HepG2 (cell line): ENCODE measurements around the gene ZNF783. TPM values are rescaled to one million over a fixed set of nuclear protein-coding genes. Genes with fewer than 3 reads are reported as not detected.

Experiments
- ATAC-seq: fragments of 200-7000 bp; cut with Tn5 transposase; 3 replicates; pipeline ENCODE4 v1.9.1; 2020; ENCODE audit warnings: mild to moderate bottlenecking, moderate library complexity
- BruUV-seq: library from RNA; stranded (reverse); fragments of 400-500 nt; replicated peaks from 2 replicates; lab custom pipeline; 2021; lab: Mats Ljungman, UMichigan
- CTCF ChIA-PET: fragments of 300-600 bp; formaldehyde crosslinking; extraction: SDS; loops from one replicate; lab custom pipeline; 2021; ENCODE audit warnings: low total read pairs, inconsistent platforms, low intra/inter-chr PET ratio; lab: Yijun Ruan, JAX
- POLR2A ChIA-PET: fragments of 350-600 bp; sonication (Branson Sonifier 250); formaldehyde crosslinking; loops from one replicate; lab custom pipeline; 2020; ENCODE audit warnings: antibody characterized with exemption, inconsistent platforms; lab: Yijun Ruan, JAX
- DNase-seq: peaks from one replicate; pipeline ENCODE4 v3.0.0-alpha.2; 2015; ENCODE audit warnings: low spot score
- FAIRE-seq: peaks from 3 replicates; lab custom pipeline; 2011; peaks lifted over from hg19 to GRCh38; lab: Jason Lieb, UNC
- H2AFZ ChIP-seq: one replicate; pipeline ENCODE4 v1.6.1; 2011; ENCODE audit warnings: low read length, inconsistent platforms
- H3K27ac ChIP-seq: fragments of 300-600 bp; 3 replicates; pipeline ENCODE4 v1.8.0; 2011; ENCODE audit warnings: mixed run types, mild to moderate bottlenecking, mixed read lengths, low read length, inconsistent platforms; ENCODE audit not compliant: insufficient read depth; ENCODE audit errors: extremely low read length
- H3K27me3 ChIP-seq, 2 experiments: fragments of 200-600 bp in 1 of 2; 2 replicates in 1 of 2; 3 replicates in 1 of 2; pipeline versions ENCODE4 v1.6.0 to v1.8.0; 2011; ENCODE audit warnings: low read length in 2 of 2, mild to moderate bottlenecking in 2 of 2, moderate library complexity in 2 of 2, inconsistent platforms in 1 of 2; ENCODE audit not compliant: insufficient read depth in 2 of 2, control insufficient read depth in 1 of 2
- H3K36me3 ChIP-seq, 2 experiments: fragments of 200-600 bp in 1 of 2; replicated peaks in 1 of 2; 2 replicates in 1 of 2; 3 replicates in 1 of 2; pipeline versions ENCODE4 v1.5.1 to v1.8.0; 2011; ENCODE audit warnings: low read length in 2 of 2, inconsistent platforms in 1 of 2; ENCODE audit not compliant: insufficient read depth in 2 of 2, control insufficient read depth in 1 of 2
- H3K4me1 ChIP-seq: 2 replicates; pipeline ENCODE4 v1.5.1; 2012; ENCODE audit warnings: low read length, inconsistent platforms; ENCODE audit not compliant: insufficient read depth
- H3K4me2 ChIP-seq: 2 replicates; pipeline ENCODE4 v1.6.0; 2011; ENCODE audit warnings: low read depth, low read length, inconsistent platforms
- H3K4me3 ChIP-seq, 3 experiments: fragments of 200-600 bp in 1 of 3; sonication (generic), shearing (Covaris generic) in 1 of 3; replicated peaks in 1 of 3; 2 replicates each; pipeline ENCODE4 v1.5.1; 2011 to 2016; ENCODE audit warnings: low read length in 3 of 3, inconsistent platforms in 2 of 3, low read depth in 2 of 3, mild to moderate bottlenecking in 2 of 3, control low read depth in 1 of 3, mixed read lengths in 1 of 3; ENCODE audit not compliant: insufficient read depth in 1 of 3
- H3K79me2 ChIP-seq: one replicate; pipeline ENCODE4 v1.6.1; 2011; ENCODE audit warnings: low read length, inconsistent platforms; ENCODE audit not compliant: insufficient read depth
- H3K9ac ChIP-seq: 2 replicates; pipeline ENCODE4 v1.6.0; 2011; ENCODE audit warnings: mild to moderate bottlenecking, low read depth, low read length, inconsistent platforms; ENCODE audit not compliant: insufficient read depth
- H3K9me3 ChIP-seq: 2 replicates; pipeline ENCODE4 v1.5.1; 2012; ENCODE audit warnings: mild to moderate bottlenecking, low read length
- H4K20me1 ChIP-seq: 2 replicates; pipeline ENCODE4 v1.6.0; 2011; ENCODE audit warnings: inconsistent platforms, mild to moderate bottlenecking, low read length, moderate library complexity; ENCODE audit not compliant: insufficient read depth
- FOXK1 ChIP-seq: sonication (generic); formaldehyde crosslinking; IDR thresholded peaks from 2 replicates; pipeline ENCODE4 v1.4.0; 2020; ENCODE audit warnings: low read depth, missing genetic modification reagents, borderline replicate concordance
- NFE2 ChIP-seq: sonication (generic); formaldehyde crosslinking; IDR thresholded peaks from 2 replicates; pipeline ENCODE4 v1.4.0; 2020; ENCODE audit warnings: missing genetic modification reagents
- NONO ChIP-seq, 2 experiments: fragments of 450-650 bp in 1 of 2; sonication (generic) in 1 of 2; formaldehyde crosslinking in 1 of 2; IDR thresholded peaks in 1 of 2; conservative IDR thresholded peaks in 1 of 2; 2 replicates each; pipeline versions ENCODE4 v1.6.1 to v1.8.0; 2017 to 2022; ENCODE audit warnings: mild to moderate bottlenecking in 1 of 2, missing genetic modification reagents in 1 of 2, moderate library complexity in 1 of 2
- SOX5 ChIP-seq: IDR thresholded peaks from 2 replicates; pipeline ENCODE4 v1.6.1; 2016; ENCODE audit warnings: borderline replicate concordance
- SPEN ChIP-seq: sonication (generic); formaldehyde crosslinking; IDR thresholded peaks from 2 replicates; pipeline ENCODE4 v1.5.1; 2020; ENCODE audit warnings: low read depth, mild to moderate bottlenecking, missing genetic modification reagents
- ZNF451 ChIP-seq: sonication (generic); formaldehyde crosslinking; IDR thresholded peaks from 2 replicates; pipeline ENCODE4 v1.5.0; 2020; ENCODE audit warnings: mild to moderate bottlenecking, missing genetic modification reagents
- ZNF547 ChIP-seq: sonication (generic); formaldehyde crosslinking; IDR thresholded peaks from 2 replicates; pipeline ENCODE4 v1.5.1; 2020; ENCODE audit warnings: mild to moderate bottlenecking, missing genetic modification reagents
- whole genome bisulfite sequencing: methylation state at CpG from one replicate; pipeline ENCODE4 v1.1.6; 2017; ENCODE audit warnings: low lambda C conversion rate; 5-methylcytosine and 5-hydroxymethylcytosine counted together
- in situ Hi-C: cut with HindIII; loops from 2 replicates; pipeline ENCODE4 v1.10.0; 2017; ENCODE audit warnings: low pct_unique_long_range_greater_than_20kb; ENCODE audit not compliant: extremely low pct_ligation_motif_present
- intact Hi-C: fragments of 100-400 bp; cut with micrococcal nuclease; formaldehyde crosslinking; loops from one replicate; pipeline ENCODE4 v1.10.0; 2022; ENCODE audit not compliant: unreplicated experiment
- polyA plus RNA-seq, 8 experiments: library from polyadenylated mRNA; depleted of rRNA in 3 of 8; stranded (reverse) in 7 of 8; unstranded in 1 of 8; fragments of >200 nt; fragmentation: Illumina TruSeq in 4 of 8; extraction: Trizol in 4 of 8; gene quantifications; 2 replicates each; pipeline versions ENCODE4 v1.2.1 to v1.2.3, GENCODE V29; 2011 to 2016; ENCODE audit warnings: low read depth in 4 of 8, missing spikeins in 1 of 8, mixed read lengths in 1 of 8; ENCODE audit not compliant: insufficient read depth in 1 of 8
- total RNA-seq, 5 experiments: library from RNA; depleted of rRNA; stranded (reverse); fragments of >200 nt; fragmentation: Illumina TruSeq; extraction: Trizol; gene quantifications; 2 replicates each; pipeline ENCODE4 v1.2.3, GENCODE V29; 2016; ENCODE audit warnings: low read depth in 1 of 5
- TF ChIP-seq, protein P1 (sequence below): sonication (generic); formaldehyde crosslinking; conservative IDR thresholded peaks from 2 replicates; pipeline ENCODE4 v1.8.0; 2022; ENCODE audit warnings: low read depth, missing genetic modification reagents
- TF ChIP-seq, protein P2 (sequence below): IDR thresholded peaks from 2 replicates; pipeline ENCODE4 v1.6.1; 2016; ENCODE audit warnings: mild to moderate bottlenecking
- TF ChIP-seq, protein P3 (sequence below): sonication (generic); formaldehyde crosslinking; conservative IDR thresholded peaks from 2 replicates; pipeline ENCODE4 v1.8.0; 2022; ENCODE audit warnings: missing genetic modification reagents
- TF ChIP-seq, protein P4 (sequence below), 2 experiments: sonication (generic) in 1 of 2; formaldehyde crosslinking in 1 of 2; IDR thresholded peaks; 2 replicates each; pipeline versions ENCODE4 v1.4.0 to v1.6.1; 2018 to 2020; ENCODE audit warnings: missing genetic modification reagents in 2 of 2, borderline replicate concordance in 1 of 2, low read depth in 1 of 2, mild to moderate bottlenecking in 1 of 2, missing biosample characterization in 1 of 2

The ZNF783 gene
- total and polyA plus RNA-seq, 2 of the 13 experiments (the other 11 are each of a cell fraction or from before 2014, with no cell fraction given), result 4.1 to 5.2 TPM

DNA sequence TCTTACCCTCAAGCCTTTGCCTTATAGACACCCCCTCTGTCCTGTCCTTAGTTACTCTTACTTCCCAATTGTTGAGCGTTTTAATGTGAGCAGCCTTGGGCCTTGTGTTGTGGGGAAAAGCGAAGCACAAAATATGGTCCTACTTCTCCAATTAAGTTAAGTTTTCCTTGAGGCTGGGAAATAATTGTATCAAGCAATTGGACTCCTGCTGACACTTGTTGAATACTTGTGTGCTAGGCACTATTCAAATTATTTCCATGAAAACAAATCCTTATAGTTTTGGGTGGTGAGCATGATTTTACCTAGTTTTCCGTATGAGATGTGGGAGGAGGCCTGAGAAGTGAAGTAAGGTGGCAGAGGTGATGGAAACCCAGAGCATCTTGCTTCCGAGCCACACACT lies 5.4 kb upstream of the ZNF783 start:
- CTCF ChIA-PET, result no interaction called here

DNA sequence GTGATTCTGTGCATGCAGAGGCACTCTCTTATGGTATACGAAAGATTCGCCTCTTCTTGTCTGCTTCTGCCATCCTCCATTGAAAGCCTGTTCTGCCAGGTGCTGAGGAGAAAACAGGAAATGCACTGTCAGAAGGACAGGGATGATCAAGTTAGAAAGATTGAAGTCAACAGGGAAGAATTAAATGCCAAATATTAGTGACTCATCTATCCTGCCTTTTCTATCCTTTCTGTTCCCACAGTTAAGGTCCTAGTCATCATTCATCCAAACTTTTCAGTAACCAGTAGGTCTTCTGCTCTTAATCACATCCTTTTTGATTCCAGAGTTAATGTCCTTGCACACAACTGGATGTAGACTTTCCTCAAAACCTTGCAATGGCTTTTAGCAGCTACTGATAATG lies 4.8 kb upstream of the ZNF783 start:
- ATAC-seq, result no peak
- H3K79me2 ChIP-seq, result no peaks in the 10 kb centered on the region
- H3K27me3 ChIP-seq, result no peaks in the 10 kb centered on the region
- H3K36me3 ChIP-seq, result peaks cover 18 to 25% of the 10 kb centered on the region in 2 experiments; a peak in 4 of 5 replicates
- in situ Hi-C loops (no loop called here), intact Hi-C loops (no loop called here)
- no peaks in the 10 kb centered on the region for H3K9me3 ChIP-seq
- peaks cover 9% of the 10 kb centered on the region; the same call in 1 of the 2 replicates for H3K4me1 ChIP-seq
- no peak overlapping the region for H2AFZ ChIP-seq
- ChIA-PET CTCF (no interaction called here), POLR2A (no interaction called here)
- no peak overlapping the region for H3K4me2 ChIP-seq
- H3K27ac ChIP-seq, result no peak overlapping the region
- no peaks in the 10 kb centered on the region for H4K20me1 ChIP-seq
- no peak overlapping the region for H3K4me3 ChIP-seq
- no TSS peak for BruUV-seq
- 96% methylated on average over 2 of the region's 2 CpGs for WGBS
- DNase-seq, result no peak
- no peak overlapping the region for H3K9ac ChIP-seq
- no peak for FAIRE-seq
- TF ChIP-seq, protein P1, sequence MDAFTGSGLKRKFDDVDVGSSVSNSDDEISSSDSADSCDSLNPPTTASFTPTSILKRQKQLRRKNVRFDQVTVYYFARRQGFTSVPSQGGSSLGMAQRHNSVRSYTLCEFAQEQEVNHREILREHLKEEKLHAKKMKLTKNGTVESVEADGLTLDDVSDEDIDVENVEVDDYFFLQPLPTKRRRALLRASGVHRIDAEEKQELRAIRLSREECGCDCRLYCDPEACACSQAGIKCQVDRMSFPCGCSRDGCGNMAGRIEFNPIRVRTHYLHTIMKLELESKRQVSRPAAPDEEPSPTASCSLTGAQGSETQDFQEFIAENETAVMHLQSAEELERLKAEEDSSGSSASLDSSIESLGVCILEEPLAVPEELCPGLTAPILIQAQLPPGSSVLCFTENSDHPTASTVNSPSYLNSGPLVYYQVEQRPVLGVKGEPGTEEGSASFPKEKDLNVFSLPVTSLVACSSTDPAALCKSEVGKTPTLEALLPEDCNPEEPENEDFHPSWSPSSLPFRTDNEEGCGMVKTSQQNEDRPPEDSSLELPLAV, result no peak
- no peak for TF ChIP-seq FOXK1 (CRISPR knock-in tag)
- no peak for TF ChIP-seq NFE2 (CRISPR knock-in tag)
- TF ChIP-seq ZNF547 (CRISPR knock-in tag), result no peak
- TF ChIP-seq NONO (IDR thresholded peaks at IDR 0.05), result no peak
- no peak for TF ChIP-seq NONO (CRISPR knock-in tag; conservative IDR thresholded peaks at IDR 0.05)
- TF ChIP-seq ZNF451 (CRISPR knock-in tag), result no peak
- TF ChIP-seq, protein P2, sequence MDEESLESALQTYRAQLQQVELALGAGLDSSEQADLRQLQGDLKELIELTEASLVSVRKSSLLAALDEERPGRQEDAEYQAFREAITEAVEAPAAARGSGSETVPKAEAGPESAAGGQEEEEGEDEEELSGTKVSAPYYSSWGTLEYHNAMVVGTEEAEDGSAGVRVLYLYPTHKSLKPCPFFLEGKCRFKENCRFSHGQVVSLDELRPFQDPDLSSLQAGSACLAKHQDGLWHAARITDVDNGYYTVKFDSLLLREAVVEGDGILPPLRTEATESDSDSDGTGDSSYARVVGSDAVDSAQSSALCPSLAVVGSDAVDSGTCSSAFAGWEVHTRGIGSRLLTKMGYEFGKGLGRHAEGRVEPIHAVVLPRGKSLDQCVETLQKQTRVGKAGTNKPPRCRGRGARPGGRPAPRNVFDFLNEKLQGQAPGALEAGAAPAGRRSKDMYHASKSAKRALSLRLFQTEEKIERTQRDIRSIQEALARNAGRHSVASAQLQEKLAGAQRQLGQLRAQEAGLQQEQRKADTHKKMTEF (CRISPR knock-in tag), result no peak
- TF ChIP-seq, protein P3, sequence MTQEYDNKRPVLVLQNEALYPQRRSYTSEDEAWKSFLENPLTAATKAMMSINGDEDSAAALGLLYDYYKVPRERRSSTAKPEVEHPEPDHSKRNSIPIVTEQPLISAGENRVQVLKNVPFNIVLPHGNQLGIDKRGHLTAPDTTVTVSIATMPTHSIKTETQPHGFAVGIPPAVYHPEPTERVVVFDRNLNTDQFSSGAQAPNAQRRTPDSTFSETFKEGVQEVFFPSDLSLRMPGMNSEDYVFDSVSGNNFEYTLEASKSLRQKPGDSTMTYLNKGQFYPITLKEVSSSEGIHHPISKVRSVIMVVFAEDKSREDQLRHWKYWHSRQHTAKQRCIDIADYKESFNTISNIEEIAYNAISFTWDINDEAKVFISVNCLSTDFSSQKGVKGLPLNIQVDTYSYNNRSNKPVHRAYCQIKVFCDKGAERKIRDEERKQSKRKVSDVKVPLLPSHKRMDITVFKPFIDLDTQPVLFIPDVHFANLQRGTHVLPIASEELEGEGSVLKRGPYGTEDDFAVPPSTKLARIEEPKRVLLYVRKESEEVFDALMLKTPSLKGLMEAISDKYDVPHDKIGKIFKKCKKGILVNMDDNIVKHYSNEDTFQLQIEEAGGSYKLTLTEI, result no peak
- no peak for TF ChIP-seq SPEN
- TF ChIP-seq, protein P4, sequence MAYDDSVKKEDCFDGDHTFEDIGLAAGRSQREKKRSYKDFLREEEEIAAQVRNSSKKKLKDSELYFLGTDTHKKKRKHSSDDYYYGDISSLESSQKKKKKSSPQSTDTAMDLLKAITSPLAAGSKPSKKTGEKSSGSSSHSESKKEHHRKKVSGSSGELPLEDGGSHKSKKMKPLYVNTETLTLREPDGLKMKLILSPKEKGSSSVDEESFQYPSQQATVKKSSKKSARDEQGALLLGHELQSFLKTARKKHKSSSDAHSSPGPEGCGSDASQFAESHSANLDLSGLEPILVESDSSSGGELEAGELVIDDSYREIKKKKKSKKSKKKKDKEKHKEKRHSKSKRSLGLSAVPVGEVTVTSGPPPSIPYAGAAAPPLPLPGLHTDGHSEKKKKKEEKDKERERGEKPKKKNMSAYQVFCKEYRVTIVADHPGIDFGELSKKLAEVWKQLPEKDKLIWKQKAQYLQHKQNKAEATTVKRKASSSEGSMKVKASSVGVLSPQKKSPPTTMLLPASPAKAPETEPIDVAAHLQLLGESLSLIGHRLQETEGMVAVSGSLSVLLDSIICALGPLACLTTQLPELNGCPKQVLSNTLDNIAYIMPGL (CRISPR knock-in tag; IDR thresholded peaks at IDR 0.05; ENCODE audit: borderline replicate concordance in 1 of 2, low read depth in 1 of 2), result no peak

More for the DNA sequence above, 5.4 kb upstream of the ZNF783 start:
- POLR2A ChIA-PET, result no interaction called here
- Histone ChIP-seq H3K4me1 (peaks cover 6% of the 10 kb centered on the region; the same call in 1 of the 2 replicates), H3K4me3 (no peak overlapping the region), H3K27ac (no peak overlapping the region), H3K27me3 (no peaks in the 10 kb centered on the region), H3K9me3 (no peaks in the 10 kb centered on the region), H4K20me1 (no peaks in the 10 kb centered on the region), H2AFZ (no peak overlapping the region), H3K79me2 (no peaks in the 10 kb centered on the region), H3K9ac (no peak overlapping the region), H3K4me2 (no peak overlapping the region), H3K36me3 (peaks cover 19 to 30% of the 10 kb centered on the region in 2 experiments; a peak in 4 of 5 replicates)
- 93% methylated on average over 4 of the region's 4 CpGs for WGBS
- no peak for FAIRE-seq
- BruUV-seq, result no TSS peak
- no peak for ATAC-seq
- TF ChIP-seq SOX5 (CRISPR knock-in tag), result no peak
- intact Hi-C loops, result no loop called here
- DNase-seq, result no peak
- in situ Hi-C loops, result no loop called here
